Lung (tissue), 12 donors: ENCODE data around the gene TXNRD1. TPM values are rescaled to one million over a fixed set of nuclear protein-coding genes. Genes with fewer than 3 reads are reported as not detected.

ENCODE experiments used
- ATAC-seq: fragments of 200-7000 bp; cut with Tn5 transposase; one replicate; pipeline ENCODE4 v1.9.1; 2020; ENCODE audit warnings: moderate number of reproducible peaks; ENCODE audit not compliant: insufficient read depth, low FRiP score
- DNase-seq, 3 donors: peaks; one replicate each; pipeline ENCODE4 v3.0.0-alpha.2; 2013 to 2017
- H3K27ac ChIP-seq, 2 donors: one replicate each; pipeline ENCODE4 v1.5.1; 2013; ENCODE audit warnings: mild to moderate bottlenecking in 2 of 2, moderate library complexity in 2 of 2, control low read depth in 1 of 2, inconsistent platforms in 1 of 2, low read depth in 1 of 2, low read length in 1 of 2
- H3K27me3 ChIP-seq, 3 donors: one replicate each; pipeline ENCODE4 v1.5.1; 2013; ENCODE audit warnings: low read length in 2 of 3; ENCODE audit not compliant: control insufficient read depth in 3 of 3, insufficient read depth in 3 of 3
- H3K36me3 ChIP-seq, 4 donors: one replicate each; pipeline ENCODE4 v1.5.1; 2013; ENCODE audit warnings: low read length in 4 of 4, mild to moderate bottlenecking in 1 of 4, moderate library complexity in 1 of 4; ENCODE audit not compliant: control insufficient read depth in 4 of 4, insufficient read depth in 4 of 4
- H3K4me1 ChIP-seq, 5 donors: one replicate each; pipeline ENCODE4 v1.5.1; 2013; ENCODE audit warnings: low read length in 5 of 5, mild to moderate bottlenecking in 2 of 5, moderate library complexity in 1 of 5; ENCODE audit not compliant: control insufficient read depth in 5 of 5, insufficient read depth in 5 of 5
- H3K4me3 ChIP-seq: one replicate; pipeline ENCODE4 v1.5.1; 2013; ENCODE audit warnings: mild to moderate bottlenecking, control low read depth, moderate library complexity
- H3K9ac ChIP-seq, 2 donors: one replicate each; pipeline ENCODE4 v1.5.1; 2013; ENCODE audit warnings: low read length in 2 of 2, control low read depth in 1 of 2; ENCODE audit not compliant: insufficient read depth in 1 of 2
- H3K9me3 ChIP-seq, 4 donors: one replicate each; pipeline ENCODE4 v1.5.1; 2013; ENCODE audit warnings: low read length in 3 of 4, mild to moderate bottlenecking in 1 of 4, moderate library complexity in 1 of 4; ENCODE audit not compliant: control insufficient read depth in 4 of 4, insufficient read depth in 3 of 4
- WGBS, 2 donors: extraction: QIAGEN DNeasy Blood & Tissue Kit; methylation state at CpG; one replicate each; pipeline ENCODE4 v1.1.7; 2013; 5-methylcytosine and 5-hydroxymethylcytosine counted together
- polyA plus RNA-seq, 2 donors: library from polyadenylated mRNA; stranded (reverse); fragments of 200-250 nt; gene quantifications; one replicate each; pipeline ENCODE4 v1.2.1, GENCODE V29; 2013
- total RNA-seq, 2 donors: library from RNA; depleted of rRNA in 1 of 2; stranded (reverse); fragments of >200 nt in 1 of 2; gene quantifications; one replicate each; pipeline ENCODE4 v1.2.1, GENCODE V29; 2014 to 2021
- TF ChIP-seq, protein P1 (sequence below): IDR thresholded peaks from 2 replicates; pipeline ENCODE4 v1.5.1; 2012; ENCODE audit warnings: mild to moderate bottlenecking; ENCODE audit errors: control extremely low read depth, extremely low read depth
- donor health status: control.
- donor health status: control.
- donor health status: Bipolar disorder and iron deficiency.
- donor health status: healthy.
- donor health status: DM: yes; HTN: yes; CAD: no.

Gene TXNRD1
- total and polyA plus RNA-seq, 4 donors, result 74.2 to 166 (median 125) TPM

DNA sequence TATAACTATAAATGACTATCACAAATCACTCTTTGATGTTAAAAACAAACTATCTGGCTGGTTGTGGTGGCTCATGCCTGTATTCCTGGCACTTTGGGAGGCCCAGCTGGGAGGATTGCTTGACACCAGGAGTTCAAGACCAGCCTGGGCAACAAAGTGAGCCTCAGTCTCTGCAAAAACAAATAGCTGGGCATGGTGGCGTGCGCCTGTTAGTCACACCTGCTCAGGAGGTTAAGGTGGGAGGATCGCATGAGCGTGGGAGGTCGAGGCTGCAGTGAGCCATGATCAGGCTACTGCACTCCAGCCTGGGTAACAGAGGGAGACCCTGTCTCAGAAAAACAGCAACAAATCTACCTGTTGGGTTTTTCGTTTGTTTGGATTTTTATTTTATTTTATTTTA is 5.4 kb downstream of the TXNRD1 start:
- Histone ChIP-seq H3K27me3 (no peaks in the 10 kb centered on the region), H3K9ac (no peak overlapping the region), H3K9me3 (no peaks in the 10 kb centered on the region), H3K4me3 (no peak overlapping the region), H3K36me3 (no peaks in the 10 kb centered on the region), H3K27ac (peak overlapping the region in 1 of 2 donors; percentile 20), H3K4me1 (peaks cover 4 to 29% (median 10%) of the 10 kb centered on the region in 5 donors)
- TF ChIP-seq, protein P1, sequence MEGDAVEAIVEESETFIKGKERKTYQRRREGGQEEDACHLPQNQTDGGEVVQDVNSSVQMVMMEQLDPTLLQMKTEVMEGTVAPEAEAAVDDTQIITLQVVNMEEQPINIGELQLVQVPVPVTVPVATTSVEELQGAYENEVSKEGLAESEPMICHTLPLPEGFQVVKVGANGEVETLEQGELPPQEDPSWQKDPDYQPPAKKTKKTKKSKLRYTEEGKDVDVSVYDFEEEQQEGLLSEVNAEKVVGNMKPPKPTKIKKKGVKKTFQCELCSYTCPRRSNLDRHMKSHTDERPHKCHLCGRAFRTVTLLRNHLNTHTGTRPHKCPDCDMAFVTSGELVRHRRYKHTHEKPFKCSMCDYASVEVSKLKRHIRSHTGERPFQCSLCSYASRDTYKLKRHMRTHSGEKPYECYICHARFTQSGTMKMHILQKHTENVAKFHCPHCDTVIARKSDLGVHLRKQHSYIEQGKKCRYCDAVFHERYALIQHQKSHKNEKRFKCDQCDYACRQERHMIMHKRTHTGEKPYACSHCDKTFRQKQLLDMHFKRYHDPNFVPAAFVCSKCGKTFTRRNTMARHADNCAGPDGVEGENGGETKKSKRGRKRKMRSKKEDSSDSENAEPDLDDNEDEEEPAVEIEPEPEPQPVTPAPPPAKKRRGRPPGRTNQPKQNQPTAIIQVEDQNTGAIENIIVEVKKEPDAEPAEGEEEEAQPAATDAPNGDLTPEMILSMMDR, result no peak
- ATAC-seq (no peak), DNase-seq (no peak)
- 96% methylated on average over 6 of the region's 6 CpGs for WGBS, 2 donors

DNA sequence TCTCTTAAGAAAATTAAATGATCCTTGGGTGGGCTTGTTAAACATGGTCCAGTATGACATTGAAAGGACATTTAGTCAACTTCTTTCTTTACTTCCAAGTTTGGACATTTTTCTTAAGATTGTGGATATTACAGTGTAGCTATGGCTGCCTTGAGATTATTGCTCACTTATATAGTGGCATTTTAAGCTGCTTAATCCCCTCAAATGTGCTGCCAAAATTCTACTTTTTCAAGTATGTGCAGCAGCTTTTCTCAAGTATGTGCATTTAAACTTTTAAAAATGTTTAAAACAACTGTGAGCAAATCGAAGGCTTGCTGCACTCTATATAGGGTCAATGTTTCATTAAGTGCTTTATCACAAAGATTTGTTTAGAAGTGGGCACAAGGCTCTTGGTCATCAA is 7.4 kb downstream of the TXNRD1 start:
- DNase-seq, result peak in 2 of 3 donors; percentile 22 to 36
- 61 to 81% methylated on average over 1 of the region's 1 CpG for WGBS, 2 donors

DNA sequence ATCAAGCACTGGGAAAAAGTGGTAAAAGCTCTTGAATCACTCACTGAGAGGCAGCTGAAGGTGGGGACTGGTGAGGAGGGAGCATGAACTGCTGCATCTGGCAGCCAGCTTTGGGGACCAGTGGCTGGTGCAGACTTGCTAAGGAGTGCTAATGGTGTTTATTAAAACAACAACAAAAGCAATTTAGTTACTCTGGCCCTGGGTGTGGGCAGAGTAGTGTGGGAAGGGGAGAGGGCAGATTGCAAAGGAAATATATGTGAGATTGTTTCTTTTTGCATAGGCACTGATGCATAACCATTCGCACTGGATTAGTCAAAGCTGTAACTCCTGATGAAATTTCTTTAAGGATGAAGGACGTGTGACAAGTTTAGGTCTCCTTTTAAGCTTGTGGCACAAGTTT is 8.1 kb downstream of the TXNRD1 start:
- no peak for DNase-seq
- no peak overlapping the region for H3K9ac ChIP-seq
- H3K27ac ChIP-seq, result no peak overlapping the region
- 84 to 87% methylated on average over 2 of the region's 2 CpGs for WGBS, 2 donors
- H3K27me3 ChIP-seq, result no peaks in the 10 kb centered on the region
- H3K36me3 ChIP-seq, result no peaks in the 10 kb centered on the region
- H3K4me1 ChIP-seq, result peaks cover 2 to 29% (median 7%) of the 10 kb centered on the region in 5 donors
- ATAC-seq, result no peak
- TF ChIP-seq, protein P1, result no peak
- no peak overlapping the region for H3K4me3 ChIP-seq
- H3K9me3 ChIP-seq, result no peaks in the 10 kb centered on the region

More for the DNA sequence above, 7.4 kb downstream of the TXNRD1 start:
- H3K9ac ChIP-seq, result no peak overlapping the region
- H3K4me1 ChIP-seq, result peaks cover 2 to 29% (median 10%) of the 10 kb centered on the region in 5 donors
- no peak overlapping the region for H3K4me3 ChIP-seq
- H3K36me3 ChIP-seq, result no peaks in the 10 kb centered on the region
- H3K27me3 ChIP-seq, result no peaks in the 10 kb centered on the region
- no peak overlapping the region for H3K27ac ChIP-seq
- no peaks in the 10 kb centered on the region for H3K9me3 ChIP-seq
- TF ChIP-seq, protein P1, result no peak
- ATAC-seq, result no peak

DNA sequence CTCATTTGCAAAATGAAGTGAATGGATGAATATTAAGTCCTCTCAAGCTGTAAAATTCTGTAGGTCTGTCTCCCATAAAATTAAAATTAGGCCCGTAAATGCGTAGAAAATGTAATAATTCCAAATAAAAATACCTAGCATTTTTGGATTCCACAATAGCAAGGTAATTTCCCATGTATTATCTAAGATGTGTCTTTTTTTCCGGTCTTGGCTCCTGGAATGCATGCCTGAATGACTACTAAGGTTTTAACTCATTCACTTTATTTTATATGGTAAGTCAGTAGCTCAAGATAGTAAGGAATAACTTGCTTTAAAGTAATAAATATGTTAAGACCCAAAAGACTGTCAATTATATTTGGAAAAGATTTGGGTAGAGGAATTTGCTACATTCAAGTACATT is 11.1 kb downstream of the TXNRD1 start:
- 93 to 96% methylated on average over 3 of the region's 3 CpGs for WGBS, 2 donors

More for the DNA sequence above, 11.1 kb downstream of the TXNRD1 start:
- H3K4me1 ChIP-seq, result peaks cover 0 to 12% (median 0%) of the 10 kb centered on the region in 5 donors
- no peaks in the 10 kb centered on the region for H3K27me3 ChIP-seq
- no peak overlapping the region for H3K9ac ChIP-seq
- TF ChIP-seq, protein P1, result no peak
- H3K36me3 ChIP-seq, result no peaks in the 10 kb centered on the region
- H3K27ac ChIP-seq, result no peak overlapping the region
- no peak for DNase-seq
- no peak for ATAC-seq
- no peaks in the 10 kb centered on the region for H3K9me3 ChIP-seq
- no peak overlapping the region for H3K4me3 ChIP-seq
